ENCODE measurements around the gene HLA-F. TPM values are rescaled to one million over a fixed set of nuclear protein-coding genes. Genes with fewer than 3 reads are reported as not detected.

HLA-F gene
- total RNA-seq, 1 experiment from 2014 or later: 16.9 TPM

DNA sequence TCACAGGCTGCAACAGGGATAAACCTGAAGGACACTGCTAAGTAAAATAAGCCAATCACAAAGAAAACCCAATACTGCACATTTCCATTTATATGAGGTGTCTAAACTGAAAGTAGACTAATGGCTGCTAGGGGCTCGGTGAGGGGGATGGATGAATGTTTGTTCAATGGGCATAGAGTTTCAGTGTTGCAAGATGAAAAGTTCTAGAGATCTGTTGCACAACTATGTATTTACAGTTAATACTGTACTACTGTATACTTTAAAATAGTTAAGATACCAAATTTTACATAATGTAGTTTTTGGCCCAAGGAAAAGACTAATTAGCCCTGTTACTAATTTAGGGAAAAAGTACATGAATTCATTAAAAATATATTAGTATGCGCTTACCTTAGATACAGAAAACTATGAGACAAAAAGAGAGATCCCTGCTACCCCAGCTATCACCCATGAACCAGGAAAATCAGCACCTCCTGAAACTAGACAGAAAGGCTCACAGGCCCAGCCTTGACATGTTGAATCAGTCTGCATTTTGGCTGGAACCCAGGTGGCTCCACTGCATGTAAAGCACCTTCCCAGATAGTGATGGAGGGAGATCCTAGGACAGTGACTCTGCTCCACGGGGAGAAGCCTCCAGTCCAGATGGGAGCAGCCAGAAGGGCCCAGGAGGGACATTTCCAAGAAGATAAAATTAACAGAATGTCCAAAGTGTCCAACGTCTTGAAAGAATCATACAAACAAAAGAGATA lies 16.1 kb downstream of the HLA-F start:
- H3K27me3 Mint-ChIP-seq (ENCODE audit: insufficient read depth, unreplicated experiment): no peaks in the 10 kb centered on the region
- CTCF ChIA-PET: interaction anchor here (0.6 to 10.7 kb wide), 11 partner anchors 10 to 101 kb away, joined by 4 to 116 read pairs (median 9); no protein-coding TSS in a partner anchor
- no peak for TF ChIP-seq CTCF (IDR thresholded peaks at IDR 0.05; ENCODE audit: unreplicated experiment)
- no peaks in the 10 kb centered on the region for H3K9me3 Mint-ChIP-seq (ENCODE audit: unreplicated experiment)
- no peak for DNase-seq (ENCODE audit: unreplicated experiment)
- no peak overlapping the region for H3K27ac Mint-ChIP-seq (ENCODE audit: low read depth, unreplicated experiment)
- BruUV-seq (replicated peaks): no TSS peak
- intact Hi-C loops (cut with micrococcal nuclease): no loop called here
- POLR2A ChIA-PET: interaction anchor here (0.5 to 1.4 kb wide), 3 partner anchors 77 to 96 kb away, joined by 3 to 8 read pairs (median 3); no protein-coding TSS in a partner anchor
- H3K36me3 Mint-ChIP-seq (ENCODE audit: insufficient read depth, unreplicated experiment): peaks cover 10% of the 10 kb centered on the region
- H3K4me3 Mint-ChIP-seq (ENCODE audit: unreplicated experiment): no peak overlapping the region
- peaks cover 11% of the 10 kb centered on the region for H3K4me1 Mint-ChIP-seq (ENCODE audit: insufficient read depth, unreplicated experiment)

DNA sequence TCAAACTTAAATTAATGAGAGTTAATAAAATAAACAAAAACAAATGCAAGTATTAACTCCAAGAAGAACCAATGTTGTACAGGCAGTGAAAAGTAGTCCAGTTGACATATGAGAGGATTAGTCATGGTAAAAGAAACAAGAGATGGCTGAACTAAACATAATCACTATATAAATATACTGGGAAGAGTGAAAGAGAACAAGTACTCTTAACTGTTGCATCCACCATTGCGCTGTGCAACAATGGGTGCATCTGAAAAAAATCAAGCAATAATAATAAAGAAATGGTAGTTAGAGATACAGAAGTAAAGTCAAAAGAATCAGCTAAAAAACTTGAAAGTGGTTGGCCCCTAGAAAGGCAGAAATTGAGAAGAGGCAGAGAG lies 16.6 kb downstream of the HLA-F start:
- no peak overlapping the region for H3K27ac Mint-ChIP-seq (ENCODE audit: low read depth, unreplicated experiment)
- H3K27me3 Mint-ChIP-seq (ENCODE audit: insufficient read depth, unreplicated experiment): no peaks in the 10 kb centered on the region
- no peak overlapping the region for H3K4me3 Mint-ChIP-seq (ENCODE audit: unreplicated experiment)
- intact Hi-C loops (cut with micrococcal nuclease): no loop called here
- BruUV-seq (replicated peaks): no TSS peak
- TF ChIP-seq CTCF (IDR thresholded peaks at IDR 0.05; ENCODE audit: unreplicated experiment): no peak
- no peaks in the 10 kb centered on the region for H3K9me3 Mint-ChIP-seq (ENCODE audit: unreplicated experiment)
- CTCF ChIA-PET: interaction anchor here (1.0 to 10.7 kb wide), 3 partner anchors 74 to 95 kb away, joined by 4 to 116 read pairs (median 10); no protein-coding TSS in a partner anchor
- POLR2A ChIA-PET: interaction anchor here (0.5 to 0.7 kb wide), 2 partner anchors 77 to 93 kb away, joined by 3 read pairs; no protein-coding TSS in a partner anchor
- peaks cover 10% of the 10 kb centered on the region for H3K36me3 Mint-ChIP-seq (ENCODE audit: insufficient read depth, unreplicated experiment)
- DNase-seq (ENCODE audit: unreplicated experiment): no peak
- peaks cover 6% of the 10 kb centered on the region for H3K4me1 Mint-ChIP-seq (ENCODE audit: insufficient read depth, unreplicated experiment)

DNA sequence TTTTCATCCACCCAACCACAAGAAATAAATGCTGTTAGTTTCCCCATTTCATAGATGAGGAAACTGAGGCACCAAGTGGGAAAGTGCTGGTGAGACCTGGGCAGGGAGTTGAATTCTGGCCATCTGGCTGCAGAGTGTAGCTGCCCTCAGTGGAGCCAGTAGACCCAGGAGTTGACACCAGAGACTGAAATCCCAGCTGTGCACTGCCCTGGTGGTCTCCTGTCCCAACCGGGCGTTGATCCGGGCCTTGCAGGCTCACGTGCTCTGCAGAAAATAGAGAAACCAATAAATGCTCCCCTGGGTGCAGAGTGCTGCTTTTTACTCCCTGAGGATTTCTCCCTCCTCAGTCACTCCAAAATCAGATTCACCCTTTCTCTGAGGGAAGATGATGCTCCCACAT lies 18.4 kb downstream of the HLA-F start:
- H3K4me3 Mint-ChIP-seq (ENCODE audit: unreplicated experiment): no peak overlapping the region
- CTCF ChIA-PET: interaction anchor here (10.7 kb wide), 1 partner anchor 94 kb away, joined by 116 read pairs; no protein-coding TSS in a partner anchor
- H3K27me3 Mint-ChIP-seq (ENCODE audit: insufficient read depth, unreplicated experiment): no peaks in the 10 kb centered on the region
- peaks cover 10% of the 10 kb centered on the region for H3K36me3 Mint-ChIP-seq (ENCODE audit: insufficient read depth, unreplicated experiment)
- peaks cover 5% of the 10 kb centered on the region for H3K4me1 Mint-ChIP-seq (ENCODE audit: insufficient read depth, unreplicated experiment)
- H3K27ac Mint-ChIP-seq (ENCODE audit: low read depth, unreplicated experiment): no peak overlapping the region
- H3K9me3 Mint-ChIP-seq (ENCODE audit: unreplicated experiment): no peaks in the 10 kb centered on the region
- no peak for DNase-seq (ENCODE audit: unreplicated experiment)
- BruUV-seq (replicated peaks): no TSS peak
- no peak for TF ChIP-seq CTCF (IDR thresholded peaks at IDR 0.05; ENCODE audit: unreplicated experiment)
- intact Hi-C loops (cut with micrococcal nuclease): no loop called here
- POLR2A ChIA-PET: interaction anchor here (0.6 kb wide), 1 partner anchor 272 kb away, joined by 3 read pairs; no protein-coding TSS in a partner anchor

- no TSS peak for BruUV-seq (replicated peaks)
- Mint-ChIP-seq H3K27me3 (ENCODE audit: insufficient read depth, unreplicated experiment) (no peaks in the 10 kb centered on the region), H3K9me3 (ENCODE audit: unreplicated experiment) (no peaks in the 10 kb centered on the region), H3K27ac (ENCODE audit: low read depth, unreplicated experiment) (peak overlapping the region; percentile 19), H3K4me3 (ENCODE audit: unreplicated experiment) (no peak overlapping the region), H3K36me3 (ENCODE audit: insufficient read depth, unreplicated experiment) (peaks cover 10% of the 10 kb centered on the region), H3K4me1 (ENCODE audit: insufficient read depth, unreplicated experiment) (peaks cover 5% of the 10 kb centered on the region)
- ChIA-PET CTCF (interaction anchor here (1.1 to 10.7 kb wide), 2 partner anchors 17 to 93 kb away, joined by 5 to 116 read pairs; no protein-coding TSS in a partner anchor), POLR2A (no interaction called here)
- DNase-seq (ENCODE audit: unreplicated experiment): no peak
- TF ChIP-seq CTCF (IDR thresholded peaks at IDR 0.05; ENCODE audit: unreplicated experiment): no peak
- intact Hi-C loops (cut with micrococcal nuclease): no loop called here
Measured at GRCh38 chr6:29742127-29742526, 18.9 kb downstream of the HLA-F start.
